ENCODE data around the gene OAS2.
"Not testable (repeated sequence)": the region's sequence is repeated elsewhere in the genome, so short reads cannot be mapped to it uniquely, and the experiment has no call there.

The OAS2 gene

GRCh38 chr12:112948806-112949205 is 29.5 kb upstream of the OAS2 start:
- DNase-seq (ENCODE audit: low read depth in 2 of 2): no peak

- no peak for DNase-seq (ENCODE audit: low read depth in 2 of 2)
Measured at GRCh38 chr12:112950701-112951100, 27.6 kb upstream of the OAS2 start.

GRCh38 chr12:112957125-112957524 is 21.2 kb upstream of the OAS2 start:
- not testable (repeated sequence) for DNase-seq (ENCODE audit: low read depth in 2 of 2)

- no peak for DNase-seq (ENCODE audit: low read depth in 2 of 2)
Measured at GRCh38 chr12:112961074-112961473, 17.2 kb upstream of the OAS2 start.

- DNase-seq (ENCODE audit: low read depth in 2 of 2): no peak
Measured at GRCh38 chr12:112961536-112961935, 16.8 kb upstream of the OAS2 start.

- no peak for DNase-seq (ENCODE audit: low read depth in 2 of 2)
Measured at GRCh38 chr12:112962561-112962960, 15.8 kb upstream of the OAS2 start.

GRCh38 chr12:112963227-112963861 is 15.0 kb upstream of the OAS2 start:
- no peak for DNase-seq (ENCODE audit: low read depth in 2 of 2)

- DNase-seq (ENCODE audit: low read depth in 2 of 2): no peak
Measured at GRCh38 chr12:112964067-112964670, 14.2 kb upstream of the OAS2 start.

- DNase-seq (ENCODE audit: low read depth in 2 of 2): no peak
Measured at GRCh38 chr12:112964915-112965314, 13.4 kb upstream of the OAS2 start.

- no peak for DNase-seq (ENCODE audit: low read depth in 2 of 2)
Measured at GRCh38 chr12:112965643-112966042, 12.7 kb upstream of the OAS2 start.

- DNase-seq (ENCODE audit: low read depth in 2 of 2): no peak
Measured at GRCh38 chr12:112967306-112967705, 11.0 kb upstream of the OAS2 start.

- DNase-seq (ENCODE audit: low read depth in 2 of 2): no peak
Measured at GRCh38 chr12:112967858-112968257, 10.5 kb upstream of the OAS2 start.

GRCh38 chr12:112969547-112970306 is 8.6 kb upstream of the OAS2 start:
- DNase-seq (ENCODE audit: low read depth in 2 of 2): no peak

GRCh38 chr12:112970391-112970790 is 7.9 kb upstream of the OAS2 start:
- no peak for DNase-seq (ENCODE audit: low read depth in 2 of 2)

GRCh38 chr12:112971248-112971647 is 7.1 kb upstream of the OAS2 start:
- no peak for DNase-seq (ENCODE audit: low read depth in 2 of 2)

GRCh38 chr12:112973011-112973735 is 5.1 kb upstream of the OAS2 start:
- DNase-seq (ENCODE audit: low read depth in 2 of 2): no peak

- no peak for DNase-seq (ENCODE audit: low read depth in 2 of 2)
Measured at GRCh38 chr12:112973818-112974231, 4.5 kb upstream of the OAS2 start.

- no peak for DNase-seq (ENCODE audit: low read depth in 2 of 2)
Measured at GRCh38 chr12:112974904-112975303, 3.4 kb upstream of the OAS2 start.

GRCh38 chr12:112977139-112977538 is 1.2 kb upstream of the OAS2 start:
- no peak for DNase-seq (ENCODE audit: low read depth in 2 of 2)

GRCh38 chr12:112977641-112978040 is 678 bp upstream of the OAS2 start:
- no peak for DNase-seq (ENCODE audit: low read depth in 2 of 2)

GRCh38 chr12:112979041-112979680 is 842 bp downstream of the OAS2 start:
- DNase-seq (ENCODE audit: low read depth in 2 of 2): peak in 1 of 2 donors; percentile 38

Data from stimulated activated CD4-positive, alpha-beta T cell treated with anti-CD3 and anti-CD28 coated beads, Interleukin-15, amount 100 ng/mL, for 48 hours (primary cell).